GM19240 (cell line): ENCODE results near the gene TERT.
A peak's percentile ranks its signal among the peaks of the same experiment; 100 is the strongest.

Experiments used
- DNase-seq: peaks from one replicate; pipeline ENCODE4 v3.0.0; 2011; ENCODE audit warnings: low spot score; ENCODE audit not compliant: insufficient read length

The TERT gene

DNA sequence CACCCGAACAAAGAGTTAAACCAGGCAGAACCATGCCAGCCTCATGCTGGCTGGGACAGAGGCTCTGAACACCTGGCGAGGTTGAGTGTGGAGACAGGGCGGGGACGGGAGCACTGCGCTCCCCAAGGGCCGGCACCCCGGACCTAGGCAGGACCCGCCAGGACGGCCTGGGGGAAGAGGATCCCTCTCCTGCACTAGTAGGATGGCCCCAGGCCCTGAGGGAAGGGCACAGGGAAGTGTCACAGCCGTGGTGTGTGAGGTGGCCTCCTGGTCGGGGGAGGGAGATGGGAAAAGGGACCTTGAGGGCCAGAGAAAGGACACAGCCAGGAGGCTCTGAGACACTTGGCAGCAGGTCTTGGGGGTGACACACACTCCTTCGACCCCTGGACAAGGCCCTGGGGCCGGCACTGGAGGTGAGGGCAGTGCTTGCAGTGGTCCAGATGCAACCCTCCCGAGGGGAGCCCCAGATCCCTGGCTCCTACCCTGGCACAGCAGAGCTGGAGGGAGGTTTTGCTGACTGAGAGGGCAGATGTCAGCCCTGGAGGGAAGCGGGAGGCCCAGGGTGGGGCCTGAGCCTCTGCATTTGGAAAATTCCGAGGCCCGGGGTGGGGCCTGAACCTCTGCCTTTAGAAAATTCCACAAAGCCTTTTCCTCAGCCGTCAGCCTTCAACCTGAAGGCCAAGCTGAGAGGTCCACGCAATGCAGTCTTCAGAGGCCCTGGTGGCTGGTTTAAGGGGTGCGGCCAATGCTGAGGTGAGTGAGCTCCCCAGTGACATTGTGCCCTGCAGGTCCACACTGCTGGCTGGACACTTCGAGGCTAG, 24.8 kb upstream of the TERT start:
- DNase-seq = no peak

DNA sequence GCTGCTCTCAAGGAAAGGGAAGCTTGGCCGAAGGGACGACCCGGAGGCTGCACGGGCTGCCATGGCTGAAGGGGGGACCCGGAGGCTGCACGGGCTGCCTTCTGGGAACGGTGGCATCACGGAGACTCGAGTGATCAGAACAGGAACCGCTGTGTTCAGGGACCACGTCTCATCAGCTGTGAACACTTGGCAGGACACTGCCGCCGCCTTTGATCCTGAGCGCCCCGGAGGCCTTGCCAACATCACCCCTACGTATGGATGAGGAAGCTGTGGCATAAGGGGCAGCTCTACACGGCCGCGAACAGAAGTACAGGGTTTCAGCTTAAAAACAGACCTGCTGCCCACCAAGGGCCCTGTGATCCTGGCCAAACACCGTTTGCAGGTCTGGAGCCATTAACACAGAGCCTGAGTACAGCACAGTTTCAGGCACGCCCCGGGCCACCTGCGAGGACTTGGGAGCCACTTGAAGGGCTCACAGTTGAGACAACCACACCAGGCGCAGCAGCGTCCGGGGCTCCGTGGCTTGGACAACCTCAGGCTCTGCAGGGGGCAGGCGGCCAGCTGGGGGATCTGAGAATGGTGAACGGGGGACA, 23.9 kb upstream of the TERT start:
- DNase-seq = no peak

DNA sequence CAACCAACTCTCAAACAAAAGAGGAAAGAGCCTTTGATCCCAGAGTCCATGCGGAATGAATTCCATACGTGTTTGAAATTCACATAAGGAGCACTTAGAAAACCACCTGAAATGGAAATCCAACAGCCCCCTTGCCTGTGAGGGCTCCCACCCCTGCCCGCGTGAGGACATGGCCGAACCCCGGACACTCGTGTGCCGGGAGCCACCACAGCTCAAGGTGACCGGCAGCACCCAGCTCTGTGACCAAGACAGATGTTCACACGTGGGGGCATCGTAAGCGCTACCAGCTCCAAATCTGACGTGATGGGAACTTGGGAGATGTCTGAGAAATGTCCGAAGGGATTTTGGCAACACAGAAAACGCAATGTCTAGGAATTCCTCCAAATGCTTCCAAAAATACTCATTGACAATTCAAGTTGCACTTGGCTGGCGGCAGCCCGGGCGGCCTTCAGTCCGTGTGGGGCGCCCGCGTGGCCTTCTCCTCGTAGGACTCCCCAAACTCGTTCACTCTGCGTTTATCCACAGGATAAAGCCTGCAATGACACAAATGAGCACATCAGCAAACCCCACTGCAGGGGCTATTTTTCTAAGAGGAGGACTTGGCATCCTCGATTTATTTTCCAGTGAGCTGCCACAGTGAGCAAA, 23.2 kb upstream of the TERT start:
- no peak for DNase-seq

DNA sequence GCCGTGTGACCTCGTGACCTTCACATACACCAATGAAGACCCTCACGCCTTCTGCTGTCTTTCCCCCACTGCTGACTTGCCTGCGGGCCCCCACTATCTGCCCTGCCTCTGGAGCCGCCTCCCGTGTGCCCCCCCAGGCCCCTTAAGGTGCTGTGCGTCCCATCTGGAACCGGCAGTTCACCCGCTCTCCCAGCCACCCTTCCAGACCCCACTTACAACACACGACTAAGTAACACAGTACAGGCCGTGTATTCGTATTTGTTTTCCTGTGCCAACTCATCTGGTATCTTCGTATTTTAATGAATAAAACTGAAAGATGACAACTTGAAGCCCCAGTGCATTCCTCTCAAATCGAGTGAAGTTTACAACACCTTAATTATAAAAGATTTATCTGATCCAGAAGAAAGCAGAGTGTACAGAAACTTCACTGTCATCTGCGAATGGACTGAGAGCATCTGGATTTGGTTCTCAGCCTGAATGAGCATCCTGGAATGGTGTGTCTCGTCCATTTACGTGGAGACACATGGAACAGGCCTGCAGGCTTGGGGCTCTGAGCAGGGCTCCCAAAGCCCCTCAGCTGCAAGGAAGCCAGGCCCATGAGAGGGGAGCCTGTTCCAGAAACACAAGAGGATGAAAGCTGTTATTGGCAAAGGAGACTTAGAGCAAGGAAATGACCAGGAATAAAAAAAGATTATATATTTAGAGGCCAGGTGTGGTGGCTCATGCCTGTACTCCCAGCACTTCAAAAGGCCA, 21.9 kb upstream of the TERT start:
- DNase-seq = no peak

DNA sequence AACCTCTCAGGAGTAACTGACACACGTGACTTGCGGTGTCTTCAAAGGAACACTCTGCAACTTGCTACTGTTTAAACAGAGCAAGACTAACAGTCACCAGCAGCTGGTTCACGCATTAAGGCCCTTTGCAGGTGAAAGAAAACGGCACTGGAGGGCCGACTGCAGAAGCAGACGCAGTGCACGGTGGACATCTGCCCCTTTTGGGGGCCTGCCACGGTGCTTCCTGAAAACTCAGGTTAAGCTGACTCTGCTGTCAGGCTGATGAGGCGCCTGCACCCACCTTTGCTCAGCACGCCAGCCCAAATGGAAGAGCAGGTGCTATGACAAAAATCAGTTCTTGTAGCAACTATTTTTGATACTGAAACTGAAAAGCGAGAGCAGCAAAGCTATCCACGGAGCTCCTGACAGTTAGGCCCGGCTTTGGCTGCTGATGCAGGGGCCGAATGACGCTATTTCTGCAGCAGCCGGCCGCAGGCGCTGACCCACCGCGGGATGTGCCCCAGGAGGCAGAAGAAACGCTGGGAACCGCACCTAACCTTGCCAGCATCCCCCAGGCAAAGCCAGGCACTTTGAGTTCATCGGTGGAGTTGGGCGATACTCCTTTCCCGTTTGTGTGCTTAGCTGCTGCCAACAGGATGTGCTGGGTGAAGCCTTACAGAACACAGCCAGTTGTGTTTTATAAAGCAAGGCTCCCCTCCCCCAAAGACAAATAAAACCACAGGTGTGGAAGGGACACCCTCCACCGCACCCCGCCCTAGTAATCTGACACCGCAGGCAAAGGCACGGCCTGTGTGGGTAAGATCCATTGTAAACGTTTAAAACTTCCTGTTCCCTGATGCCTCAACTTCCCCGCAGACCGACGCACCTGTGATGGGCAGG, 21.1 kb upstream of the TERT start:
- DNase-seq = peak; percentile 83

DNA sequence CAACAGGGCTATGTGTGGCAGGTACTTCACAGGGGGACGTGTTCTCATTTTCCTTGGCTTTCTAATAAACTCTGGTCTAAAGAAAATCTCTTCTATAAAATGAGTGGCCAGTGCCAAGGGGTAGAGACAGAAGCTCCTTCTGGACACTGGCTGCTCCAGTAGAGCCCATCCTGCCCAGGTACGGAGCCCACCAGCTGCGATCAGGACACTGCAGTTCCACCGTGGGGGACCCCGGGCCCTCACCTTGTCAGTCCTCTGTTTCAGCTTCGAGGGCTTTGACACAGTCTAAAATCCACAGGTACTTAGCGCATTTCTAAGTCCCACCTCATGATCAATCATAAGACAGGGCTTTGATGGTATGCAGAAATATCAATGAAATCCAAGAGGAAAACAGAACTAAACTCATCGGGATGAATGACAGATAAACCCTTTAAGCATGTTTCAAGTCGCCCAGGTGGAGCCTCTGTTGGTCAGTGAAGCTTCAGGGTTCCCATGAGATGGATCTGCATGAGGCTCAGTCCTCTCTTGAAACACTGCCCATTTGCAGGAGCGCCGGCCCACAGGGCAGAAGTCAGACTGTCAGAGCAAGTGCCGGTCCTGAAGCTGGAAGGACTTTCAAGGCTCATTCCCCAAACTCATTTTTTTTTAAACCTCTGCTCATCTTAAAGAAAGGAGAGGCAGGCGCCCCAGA, 20.3 kb upstream of the TERT start:
- no peak for DNase-seq

DNA sequence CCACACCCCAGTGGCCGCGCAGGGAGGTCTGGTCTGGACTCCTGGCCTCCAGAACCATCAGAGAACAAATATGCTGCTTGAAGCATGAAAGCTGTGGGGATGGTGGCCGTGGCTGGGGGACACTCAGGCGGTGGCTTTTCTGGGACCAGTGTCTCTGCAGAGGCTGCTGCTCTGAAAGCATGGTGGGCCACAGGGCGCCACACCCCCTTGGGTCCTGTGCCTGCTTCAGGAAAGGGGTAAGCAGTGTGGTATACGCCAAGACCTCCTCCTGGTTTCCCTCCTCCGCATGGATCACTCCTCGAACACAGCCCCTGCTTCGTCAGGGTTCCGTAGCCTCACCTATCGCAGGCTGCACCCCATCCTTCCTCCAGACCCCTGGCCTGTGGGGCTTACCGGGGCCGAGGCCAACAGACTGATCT, 19.7 kb upstream of the TERT start:
- DNase-seq = no peak

DNA sequence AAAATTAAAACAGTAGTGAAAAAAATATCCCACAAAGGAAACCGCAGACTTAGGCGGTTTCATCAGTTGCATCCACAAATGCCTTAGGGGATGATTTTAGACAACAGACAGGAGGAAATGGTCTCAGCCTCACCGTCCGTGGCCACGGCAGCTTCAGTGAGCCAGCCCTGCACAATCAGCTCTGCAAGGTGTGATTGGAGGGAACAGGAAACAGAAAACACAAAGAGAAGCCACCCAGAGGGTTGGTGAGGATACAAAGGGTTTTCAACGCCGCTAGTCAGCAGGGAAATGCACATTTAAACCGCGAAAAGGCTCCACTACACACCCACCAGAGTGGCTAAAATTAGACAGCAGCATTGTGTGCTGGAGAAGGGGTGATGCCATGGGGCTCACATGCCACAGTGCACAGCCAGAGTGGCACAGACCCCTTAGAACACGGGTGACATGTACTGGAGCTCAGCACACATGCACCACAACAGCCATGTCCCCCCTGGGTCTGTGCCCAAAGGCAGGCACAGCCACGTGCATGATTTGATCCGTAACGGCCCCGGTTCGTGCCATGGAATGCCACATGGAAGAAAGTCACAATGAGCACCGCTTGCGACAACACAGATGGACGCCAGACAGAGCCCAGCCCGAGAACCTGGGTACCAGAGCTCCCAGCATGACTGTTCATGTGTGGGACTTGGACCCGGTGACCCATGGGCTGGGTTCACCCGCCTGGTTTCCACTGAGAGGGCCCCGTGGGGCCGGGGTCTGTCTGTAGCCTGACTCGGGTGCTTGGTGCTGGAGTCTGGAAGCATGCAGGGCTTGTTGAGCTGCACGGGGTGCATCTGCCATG, 18.3 kb upstream of the TERT start:
- DNase-seq = no peak

DNA sequence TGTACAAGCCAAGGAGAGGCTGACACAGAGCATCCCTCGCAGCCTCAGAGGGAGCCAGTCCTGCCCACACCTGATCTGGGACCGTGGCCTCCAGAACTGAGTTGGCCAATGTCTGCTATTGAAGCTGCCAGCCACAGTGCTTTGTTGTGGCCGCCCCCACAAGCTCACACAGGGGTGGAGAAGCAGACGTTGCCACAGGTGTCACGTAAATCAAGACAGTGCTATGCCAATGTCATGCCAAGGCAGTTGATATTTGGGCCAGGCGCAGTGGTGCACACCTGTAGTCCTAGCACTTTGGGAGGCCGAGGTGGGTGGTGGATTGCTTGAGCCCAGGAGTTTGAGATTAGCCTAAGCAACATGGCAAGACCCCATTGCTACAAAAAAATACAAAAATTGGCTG, 17.3 kb upstream of the TERT start:
- no peak for DNase-seq

DNA sequence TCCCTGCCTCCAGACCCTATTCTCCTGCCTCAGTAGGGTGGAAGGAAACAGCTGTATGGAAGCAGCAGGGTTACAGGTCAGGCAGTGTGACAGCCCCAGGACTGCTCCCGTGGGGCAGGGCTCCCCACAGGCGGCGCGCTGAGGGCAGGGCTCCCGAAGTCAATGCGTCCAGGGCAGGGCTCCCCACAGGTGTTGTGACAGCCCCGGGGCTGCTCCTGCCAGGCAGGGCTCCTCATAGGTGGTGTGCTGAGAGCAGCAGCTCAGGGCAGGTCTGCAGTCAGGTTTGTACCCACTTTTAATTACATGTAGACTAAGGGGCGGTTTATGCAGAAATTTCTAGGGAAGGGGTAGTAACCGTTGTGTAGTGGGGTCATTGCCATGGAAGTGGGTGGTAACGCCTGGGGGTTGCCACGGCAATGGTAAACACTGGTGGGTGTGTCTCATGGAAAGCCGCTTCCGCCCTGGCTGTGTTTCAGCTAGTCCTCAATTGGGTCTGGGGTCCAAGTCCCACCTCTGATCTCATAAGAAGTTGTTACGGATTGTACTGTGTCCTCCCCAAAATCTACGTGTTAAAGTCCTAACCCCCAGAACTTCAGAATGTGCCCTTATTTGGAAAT, 16.7 kb upstream of the TERT start:
- DNase-seq = no peak

DNA sequence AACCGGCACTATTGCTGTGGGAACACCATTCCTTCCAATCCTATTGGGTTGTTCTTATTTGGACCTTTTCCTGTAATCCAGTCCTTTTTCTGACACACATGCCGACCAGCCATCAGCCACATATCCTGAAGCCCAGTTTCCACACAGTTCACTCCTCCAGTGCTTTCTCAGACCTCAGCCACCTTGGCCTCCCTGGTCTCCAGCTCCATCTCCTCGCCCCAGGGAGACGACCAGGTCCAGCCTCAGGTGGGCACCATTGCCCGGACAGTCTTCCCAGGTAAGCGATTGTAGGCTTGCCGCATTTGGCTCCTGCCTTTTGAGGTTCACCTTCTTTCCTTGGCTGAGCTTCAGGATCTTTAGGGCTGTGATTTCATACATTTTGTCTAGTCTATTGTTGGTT, 15.2 kb upstream of the TERT start:
- DNase-seq = no peak

DNA sequence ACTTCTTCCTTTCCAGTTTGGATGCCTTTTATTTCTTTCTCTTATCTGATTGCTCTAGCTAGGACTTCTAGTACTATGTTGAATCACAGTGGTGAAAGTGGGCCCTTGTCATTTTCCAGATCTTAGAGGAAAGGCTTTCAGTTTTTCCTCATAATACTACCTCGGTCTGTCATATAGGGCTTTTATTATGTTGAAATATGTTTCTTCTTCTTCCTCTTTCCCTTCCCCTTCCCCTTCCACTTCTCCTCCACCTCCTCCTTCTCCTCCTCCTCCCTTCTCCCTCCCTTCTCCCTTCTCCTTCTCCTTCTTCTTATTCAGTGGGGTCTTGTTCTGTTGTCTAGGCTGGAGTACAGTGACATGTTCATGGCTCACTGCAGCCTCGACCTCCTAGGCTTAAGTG, 9.2 kb upstream of the TERT start:
- DNase-seq = no peak

DNA sequence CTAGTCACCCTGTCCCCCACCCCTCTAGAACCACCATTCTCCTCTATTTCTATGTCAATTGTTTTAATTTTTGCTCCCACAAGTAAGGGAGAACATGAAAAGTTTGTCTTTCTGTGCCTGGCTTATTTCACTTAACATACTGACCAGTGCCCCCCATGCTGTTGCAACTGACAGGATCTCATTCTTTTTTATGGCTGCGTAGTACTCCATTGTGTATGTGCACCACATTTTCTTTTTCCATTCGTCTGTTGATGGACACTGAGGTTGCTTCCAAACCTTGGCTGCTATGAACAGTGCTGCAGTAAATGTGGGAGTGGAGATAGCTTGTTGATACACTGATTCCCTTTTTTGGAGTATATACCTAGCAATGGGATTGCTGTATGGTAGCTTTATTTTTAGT, 7.4 kb upstream of the TERT start:
- no peak for DNase-seq

DNA sequence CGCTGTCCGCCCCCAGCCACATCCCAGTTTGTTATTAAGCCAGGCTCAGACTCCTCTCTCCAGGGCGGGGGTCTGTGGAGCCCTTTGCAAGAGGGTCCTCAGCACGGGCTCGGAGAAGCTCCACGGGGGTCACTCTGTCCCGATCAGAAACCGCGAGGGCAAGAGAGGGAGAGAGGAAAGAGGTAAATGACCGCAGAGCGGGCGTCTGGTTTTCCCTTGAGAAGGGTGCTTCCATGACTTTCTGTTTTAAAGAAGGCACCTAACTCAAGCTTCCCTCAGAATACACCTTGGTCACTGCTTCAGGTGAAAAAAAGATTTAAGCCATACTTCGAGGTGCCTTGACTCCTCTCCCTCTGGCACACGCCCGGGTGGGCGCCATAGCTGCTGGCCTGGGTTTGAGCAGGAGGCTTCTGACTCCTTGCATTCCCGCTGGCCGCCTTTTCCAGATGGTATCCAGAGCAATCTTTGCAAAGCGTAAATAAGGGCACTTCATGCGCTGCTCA, 5.8 kb upstream of the TERT start:
- no peak for DNase-seq

DNA sequence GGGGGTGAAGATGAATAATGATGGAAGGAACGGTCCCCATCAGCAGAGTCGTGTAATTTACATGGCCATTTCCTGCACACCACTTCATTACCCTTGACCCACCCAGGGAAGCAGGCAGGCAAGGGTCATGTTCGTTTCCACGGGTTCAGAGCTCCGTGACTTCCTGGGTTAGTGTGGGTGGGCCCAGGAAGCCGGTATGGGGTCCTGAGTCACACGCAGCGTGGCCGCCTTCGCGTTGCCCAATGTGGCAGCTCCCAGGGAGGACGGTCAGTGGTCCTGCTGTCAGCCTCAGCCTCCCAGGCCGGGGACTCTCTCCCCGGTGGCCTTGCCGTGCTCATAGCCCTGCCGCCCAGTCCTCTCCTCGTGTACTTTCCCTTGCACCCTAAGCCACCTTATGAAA, 5.1 kb upstream of the TERT start:
- no peak for DNase-seq

DNA sequence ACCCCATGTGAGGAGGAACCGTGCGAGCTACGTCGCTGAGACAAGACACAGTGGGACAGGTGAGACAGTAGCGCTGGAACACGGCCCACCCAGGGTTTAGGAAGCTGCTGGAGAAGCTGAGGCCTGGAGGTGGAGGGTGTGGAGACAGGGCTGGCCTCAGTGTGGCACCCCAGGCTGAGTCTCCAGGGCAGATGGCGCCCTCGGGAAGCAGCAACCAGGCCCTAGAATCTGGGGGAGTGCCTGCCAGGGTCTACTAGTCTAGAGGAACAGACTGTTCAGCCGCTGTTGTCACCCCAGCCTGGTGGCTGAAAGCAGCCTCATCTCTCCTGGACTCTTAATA, 4.6 kb upstream of the TERT start:
- DNase-seq = no peak

DNA sequence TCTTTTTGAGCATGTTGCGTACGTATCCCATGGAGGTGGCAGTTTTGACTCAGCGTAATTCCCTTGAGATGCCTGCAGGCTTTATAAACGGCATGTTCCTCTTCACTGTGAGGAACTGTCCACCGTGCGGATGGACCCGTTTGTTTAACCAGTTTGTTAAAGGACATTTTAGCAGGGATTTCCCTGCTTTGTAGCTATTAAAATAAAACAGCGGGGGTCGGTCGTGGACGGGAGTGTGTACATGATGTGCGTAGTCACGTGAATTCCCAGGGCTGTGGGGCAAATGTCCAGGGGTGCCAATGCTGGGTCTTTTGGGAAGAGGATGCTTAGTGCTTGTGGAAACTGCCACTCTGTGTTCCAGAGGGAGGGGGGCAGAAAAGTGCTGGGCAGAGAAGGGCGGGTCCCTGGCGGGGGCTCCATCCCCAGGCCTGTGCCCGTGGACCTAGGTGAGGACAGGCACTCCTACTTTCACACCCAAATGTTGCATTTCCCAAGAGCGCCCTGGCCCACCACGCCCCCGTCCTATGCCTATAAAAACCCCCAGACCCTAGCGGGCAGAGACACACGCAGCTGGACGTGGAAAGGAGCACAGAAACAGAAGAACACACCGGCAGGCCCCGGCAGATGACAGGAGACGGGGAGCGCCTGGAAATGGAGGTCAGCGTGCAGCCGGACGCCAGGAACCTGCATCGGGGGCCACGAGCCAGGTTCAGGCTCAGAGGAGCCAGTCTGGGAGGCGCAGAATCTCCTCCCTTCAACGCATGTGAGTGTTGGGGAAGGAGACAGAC, 4.0 kb upstream of the TERT start:
- no peak for DNase-seq

DNA sequence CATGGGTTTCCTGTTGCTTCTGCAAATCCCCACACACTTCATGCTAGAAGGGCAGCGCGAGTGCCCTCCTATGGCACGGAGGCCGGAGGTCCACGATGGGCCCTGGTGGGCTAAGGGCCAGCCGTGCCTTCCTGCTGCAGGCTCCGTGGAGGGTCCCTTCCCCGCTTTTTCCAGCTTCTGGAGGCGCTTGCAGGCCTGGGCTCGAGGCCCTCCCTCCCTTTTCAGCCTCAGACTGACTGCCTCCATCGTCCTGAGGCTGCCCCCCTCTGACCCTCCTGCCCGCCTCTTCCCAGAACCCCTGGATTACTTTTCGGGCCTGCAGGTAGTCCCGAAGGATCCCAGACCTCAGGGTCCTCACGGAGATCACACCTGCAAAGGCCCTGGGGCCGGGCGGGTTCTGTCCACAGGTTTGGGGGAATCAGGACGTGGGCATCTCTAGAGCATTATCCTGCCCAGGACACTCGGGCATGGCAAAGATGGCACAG, 3.2 kb upstream of the TERT start:
- no peak for DNase-seq
